HEK293 (cell line): Measurements from ENCODE around the gene RNF41.
A peak's percentile ranks its signal among the peaks of the same experiment; 100 is the strongest.

Source experiments
- ATF2 ChIP-seq: fragments of 450-650 bp; formaldehyde crosslinking; IDR thresholded peaks from 2 replicates; pipeline ENCODE4 v1.5.1; 2016; ENCODE audit warnings: missing biosample characterization, missing genetic modification characterization, low read depth
- HIC1 ChIP-seq: fragments of 450-650 bp; formaldehyde crosslinking; IDR thresholded peaks from 2 replicates; pipeline ENCODE4 v1.5.1; 2016; ENCODE audit warnings: missing biosample characterization, missing genetic modification characterization
- IKZF3 ChIP-seq: fragments of 450-650 bp; IDR thresholded peaks from 2 replicates; pipeline ENCODE4 v1.5.0; 2018; ENCODE audit warnings: missing biosample characterization, mild to moderate bottlenecking, missing genetic modification characterization, moderate library complexity
- INSM2 ChIP-seq: fragments of 450-650 bp; formaldehyde crosslinking; IDR thresholded peaks from 2 replicates; pipeline ENCODE4 v1.5.1; 2016; ENCODE audit warnings: missing biosample characterization, missing genetic modification characterization
- KLF10 ChIP-seq: fragments of 450-650 bp; IDR thresholded peaks from 2 replicates; pipeline ENCODE4 v1.5.1; 2018; ENCODE audit warnings: missing biosample characterization, mild to moderate bottlenecking, missing genetic modification characterization
- KLF9 ChIP-seq: fragments of 450-650 bp; formaldehyde crosslinking; IDR thresholded peaks from 2 replicates; pipeline ENCODE4 v1.5.1; 2016; ENCODE audit warnings: missing biosample characterization, missing genetic modification characterization, low read depth
- PRDM1 ChIP-seq: fragments of 450-650 bp; formaldehyde crosslinking; IDR thresholded peaks from 2 replicates; pipeline ENCODE4; 2016; ENCODE audit warnings: missing biosample characterization, missing genetic modification characterization
- PRDM2 ChIP-seq: fragments of 450-650 bp; formaldehyde crosslinking; IDR thresholded peaks from 2 replicates; pipeline ENCODE4 v1.5.1; 2016; ENCODE audit warnings: missing biosample characterization, missing genetic modification characterization, borderline replicate concordance
- REST ChIP-seq: fragments of 450-650 bp; formaldehyde crosslinking; IDR thresholded peaks from 2 replicates; pipeline ENCODE4 v1.5.1; 2016; ENCODE audit warnings: missing biosample characterization, missing genetic modification characterization
- SCRT1 ChIP-seq: fragments of 450-650 bp; formaldehyde crosslinking; IDR thresholded peaks from 2 replicates; pipeline ENCODE4 v1.5.1; 2016; ENCODE audit warnings: missing biosample characterization, missing genetic modification characterization, borderline replicate concordance
- ZBTB21 ChIP-seq: fragments of 450-650 bp; formaldehyde crosslinking; IDR thresholded peaks from 2 replicates; pipeline ENCODE4 v1.5.1; 2017; ENCODE audit warnings: missing biosample characterization, missing genetic modification characterization
- ZNF169 ChIP-seq: fragments of 450-650 bp; formaldehyde crosslinking; IDR thresholded peaks from 2 replicates; pipeline ENCODE4 v1.5.1; 2016; ENCODE audit warnings: missing biosample characterization, missing genetic modification characterization
- ZNF2 ChIP-seq: fragments of 450-650 bp; formaldehyde crosslinking; IDR thresholded peaks from 2 replicates; pipeline ENCODE4 v1.5.1; 2016; ENCODE audit warnings: missing biosample characterization, missing genetic modification characterization
- ZNF23 ChIP-seq: fragments of 450-650 bp; formaldehyde crosslinking; IDR thresholded peaks from 2 replicates; pipeline ENCODE4 v1.5.1; 2016; ENCODE audit warnings: missing biosample characterization, missing genetic modification characterization, borderline replicate concordance
- ZNF335 ChIP-seq: fragments of 450-650 bp; formaldehyde crosslinking; conservative IDR thresholded peaks from 2 replicates; pipeline ENCODE4 v1.5.1; 2016; ENCODE audit warnings: missing biosample characterization, missing genetic modification characterization
- ZNF416 ChIP-seq: fragments of 450-650 bp; formaldehyde crosslinking; IDR thresholded peaks from 2 replicates; pipeline ENCODE4 v1.5.1; 2016; ENCODE audit warnings: missing biosample characterization, missing genetic modification characterization
- ZNF423 ChIP-seq: fragments of 450-650 bp; formaldehyde crosslinking; IDR thresholded peaks from 2 replicates; pipeline ENCODE4 v1.5.1; 2016; ENCODE audit warnings: missing biosample characterization, missing genetic modification characterization
- ZNF426 ChIP-seq: fragments of 450-650 bp; formaldehyde crosslinking; IDR thresholded peaks from 2 replicates; pipeline ENCODE4 v1.5.1; 2017; ENCODE audit warnings: missing biosample characterization, missing genetic modification characterization, mild to moderate bottlenecking, inconsistent platforms, moderate library complexity
- ZNF521 ChIP-seq: fragments of 450-650 bp; formaldehyde crosslinking; IDR thresholded peaks from 2 replicates; pipeline ENCODE4 v1.5.1; 2017; ENCODE audit warnings: missing biosample characterization, mild to moderate bottlenecking, missing genetic modification characterization
- ZNF529 ChIP-seq: fragments of 450-650 bp; formaldehyde crosslinking; IDR thresholded peaks from 2 replicates; pipeline ENCODE4 v1.5.1; 2017; ENCODE audit warnings: missing genetic modification characterization, missing biosample characterization; ENCODE audit not compliant: insufficient replicate concordance
- ZNF600 ChIP-seq: fragments of 450-650 bp; formaldehyde crosslinking; IDR thresholded peaks from 2 replicates; pipeline ENCODE4 v1.5.1; 2016; ENCODE audit warnings: missing biosample characterization, missing genetic modification characterization
- ZNF621 ChIP-seq: fragments of 450-650 bp; formaldehyde crosslinking; IDR thresholded peaks from 2 replicates; pipeline ENCODE4 v1.5.1; 2017; ENCODE audit warnings: missing biosample characterization, missing genetic modification characterization
- ZNF658 ChIP-seq: fragments of 450-650 bp; formaldehyde crosslinking; IDR thresholded peaks from 2 replicates; pipeline ENCODE4; 2016; ENCODE audit warnings: missing biosample characterization, missing genetic modification characterization
- ZNF664 ChIP-seq: fragments of 450-650 bp; formaldehyde crosslinking; IDR thresholded peaks from 2 replicates; pipeline ENCODE4 v1.5.1; 2016; ENCODE audit warnings: missing biosample characterization, missing genetic modification characterization

Gene RNF41

GRCh38 chr12:56221232-56221756, 428 bp downstream of the RNF41 start (continued):
- TF ChIP-seq ZNF529 (tag by site-specific recombination) (no peak), INSM2 (0 out of 2 replicates have a peak, but pooled peaks have one; percentile 42), ZNF621 (tag by site-specific recombination) (no peak), KLF10 (tag by site-specific recombination) (0 out of 2 replicates have a peak, but pooled peaks have one; percentile 13), ZNF658 (tag by site-specific recombination) (no peak), ZNF169 (tag by site-specific recombination) (no peak), REST (tag by site-specific recombination) (no peak), ZNF521 (tag by site-specific recombination) (no peak), KLF9 (peak; percentile 61), HIC1 (tag by site-specific recombination) (no peak), ATF2 (tag by site-specific recombination) (no peak), ZNF2 (tag by site-specific recombination) (peak; percentile 44; the same call in 1 of the 2 replicates), ZNF23 (tag by site-specific recombination) (no peak), PRDM1 (tag by site-specific recombination) (no peak), PRDM2 (no peak), ZNF426 (tag by site-specific recombination) (no peak), IKZF3 (peak; percentile 68), ZBTB21 (tag by site-specific recombination) (0 out of 2 replicates have a peak, but pooled peaks have one; percentile 42), ZNF423 (tag by site-specific recombination) (peak; percentile 65; the same call in 1 of the 2 replicates), ZNF600 (tag by site-specific recombination) (no peak), SCRT1 (tag by site-specific recombination) (no peak), ZNF335 (peak; percentile 90), ZNF416 (tag by site-specific recombination) (no peak), ZNF664 (no peak)
- TF ChIP-seq, all 188 proteins: peak for 43
